ENCODE results near the gene IFI35. TPM values are rescaled to one million over a fixed set of nuclear protein-coding genes. Genes with fewer than 3 reads are reported as not detected.
A peak's percentile ranks its signal among the peaks of the same experiment; 100 is the strongest.

Gene IFI35
- total RNA-seq, 4 donors from 2014 or later, result 60.1 to 85.8 (median 73.4) TPM

GRCh38 chr17:43019418-43019817 lies 12.8 kb downstream of the IFI35 start:
- TF ChIP-seq POLR2A (IDR thresholded peaks at IDR 0.05), result no peak
- no peak for TF ChIP-seq CTCF (IDR thresholded peaks at IDR 0.05)
- H3K4me3 ChIP-seq, result peak overlapping the region in 1 of 4 donors; percentile 11
- no peaks in the 10 kb centered on the region for H3K9me3 ChIP-seq
- H3K27ac ChIP-seq, result peak overlapping the region in 2 of 4 donors; percentile 63 to 83
- H3K36me3 ChIP-seq, result peaks cover 0 to 21% (median 0%) of the 10 kb centered on the region in 3 donors
- H3K4me1 ChIP-seq, result peaks cover 0 to 48% (median 4%) of the 10 kb centered on the region in 4 donors
- no peaks in the 10 kb centered on the region for H3K27me3 ChIP-seq
- DNase-seq, result peak in 1 of 3 donors; percentile 61

GRCh38 chr17:43020030-43020621 lies 13.5 kb downstream of the IFI35 start:
- no peak for DNase-seq
- Histone ChIP-seq H3K9me3 (no peaks in the 10 kb centered on the region), H3K27me3 (no peaks in the 10 kb centered on the region), H3K4me1 (peaks cover 0 to 52% (median 4%) of the 10 kb centered on the region in 4 donors), H3K36me3 (peaks cover 0 to 21% (median 0%) of the 10 kb centered on the region in 3 donors), H3K27ac (peak overlapping the region in 3 of 4 donors; percentile 10 to 83 (median 63)), H3K4me3 (peak overlapping the region in 1 of 4 donors; percentile 11)
- TF ChIP-seq CTCF (IDR thresholded peaks at IDR 0.05) (no peak), POLR2A (IDR thresholded peaks at IDR 0.05) (no peak)

- Histone ChIP-seq H3K27ac (peak overlapping the region; percentile 66 to 88 (median 84)), H3K27me3 (no peaks in the 10 kb centered on the region), H3K36me3 (peaks cover 0 to 19% (median 0%) of the 10 kb centered on the region in 3 donors), H3K9me3 (no peaks in the 10 kb centered on the region), H3K4me3 (peak overlapping the region; percentile 73 to 94 (median 86)), H3K4me1 (peaks cover 0 to 47% (median 5%) of the 10 kb centered on the region in 4 donors)
- no peak for TF ChIP-seq CTCF (IDR thresholded peaks at IDR 0.05)
- TF ChIP-seq POLR2A (IDR thresholded peaks at IDR 0.05), result peak in 1 of 2 donors; percentile 28
- DNase-seq, result peak; percentile 51 to 78 (median 70)
Measured at GRCh38 chr17:43020789-43021740, 14.5 kb downstream of the IFI35 start.

DNA sequence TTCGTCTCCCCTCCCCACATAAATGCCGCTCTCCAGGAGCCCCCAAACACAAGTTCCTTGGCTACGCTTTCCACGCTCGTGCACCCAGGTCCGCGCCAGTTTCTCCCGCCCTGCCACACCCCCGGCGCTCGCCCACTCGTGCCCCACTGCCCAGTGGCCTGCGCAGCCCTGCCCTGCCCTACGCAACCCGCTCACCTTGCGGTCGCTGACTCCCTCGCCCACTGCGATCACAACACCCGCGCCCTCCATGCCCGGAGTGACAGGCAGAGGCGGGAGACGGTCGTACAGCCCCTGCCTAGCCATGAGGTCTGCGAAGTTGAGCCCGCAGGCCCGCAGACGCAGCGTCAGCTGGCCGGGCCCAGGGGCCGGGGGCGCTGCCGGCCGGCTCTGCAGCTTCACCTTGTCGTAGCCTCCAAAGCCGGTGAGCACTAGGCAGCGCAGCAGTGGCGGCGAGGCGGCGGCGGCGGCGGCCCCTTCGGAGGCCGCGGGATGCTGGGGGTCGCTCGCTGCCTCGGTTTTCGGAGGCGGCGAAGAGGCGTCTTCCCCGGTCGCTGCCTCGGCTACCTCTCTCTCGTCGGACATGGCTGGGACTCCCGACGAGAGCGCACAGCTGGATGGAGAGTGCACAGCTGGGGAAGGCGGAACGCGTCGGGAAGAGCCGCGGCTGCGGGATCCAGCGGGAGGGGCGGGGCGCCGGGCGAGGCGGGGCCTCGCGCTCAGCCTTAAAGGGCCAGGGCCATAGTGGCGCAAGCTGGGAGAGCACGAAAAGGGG lies 15.3 kb downstream of the IFI35 start, which contains the start of gene VAT1:
TSS of gene VAT1 (minus strand) at position 645 of the 772 bp plus-strand sequence. CDS start at position 582, 63 bp downstream.
- Histone ChIP-seq H3K36me3 (peaks cover 0 to 11% (median 0%) of the 10 kb centered on the region in 3 donors), H3K27me3 (no peaks in the 10 kb centered on the region), H3K4me3 (peak within 1 kb of the TSS; percentile 73 to 94 (median 86)), H3K4me1 (peaks cover 0 to 40% (median 5%) of the 10 kb centered on the region in 4 donors), H3K9me3 (no peaks in the 10 kb centered on the region), H3K27ac (peak within 1 kb of the TSS; percentile 66 to 88 (median 84))
- peak; percentile 70 to 90 (median 90) for DNase-seq
- TF ChIP-seq CTCF (IDR thresholded peaks at IDR 0.05) (peak in 1 of 6 experiments; percentile 7), POLR2A (IDR thresholded peaks at IDR 0.05) (peak in 1 of 2 donors; percentile 59)
